Hepatocyte (in vitro differentiated cells): ENCODE results near the gene DTNBP1. TPM values are rescaled to one million over a fixed set of nuclear protein-coding genes. Genes with fewer than 3 reads are reported as not detected.

ENCODE experiments used
- DNase-seq: peaks from one replicate; pipeline ENCODE4 v3.0.0-alpha.2; 2016; ENCODE audit warnings: low spot score
- H2AFZ ChIP-seq: fragments of 200-600 bp; sonication (generic); 2 replicates; pipeline ENCODE4 v1.6.0; 2016; ENCODE audit warnings: antibody characterized with exemption, mild to moderate bottlenecking
- H3K27ac ChIP-seq: fragments of 200-600 bp; sonication (generic); 2 replicates; pipeline ENCODE4 v1.5.1; 2016; ENCODE audit warnings: mild to moderate bottlenecking
- H3K27me3 ChIP-seq: fragments of 200-600 bp; sonication (generic); 2 replicates; pipeline ENCODE4 v1.6.1; 2016
- H3K36me3 ChIP-seq: fragments of 200-600 bp; sonication (generic); replicated peaks from 2 replicates; pipeline ENCODE4 v1.5.1; 2016; ENCODE audit warnings: low read depth; ENCODE audit not compliant: insufficient read depth
- H3K4me1 ChIP-seq: fragments of 200-600 bp; sonication (generic); 2 replicates; pipeline ENCODE4 v1.5.1; 2016; ENCODE audit warnings: mild to moderate bottlenecking, moderate library complexity; ENCODE audit not compliant: insufficient read depth
- H3K4me2 ChIP-seq: fragments of 200-600 bp; sonication (generic); 2 replicates; pipeline ENCODE4 v1.6.0; 2016
- H3K4me3 ChIP-seq: fragments of 200-600 bp; sonication (generic); 2 replicates; pipeline ENCODE4 v1.5.1; 2016; ENCODE audit warnings: mild to moderate bottlenecking
- H3K79me2 ChIP-seq: fragments of 200-600 bp; sonication (generic); 2 replicates; pipeline ENCODE4 v1.6.0; 2017; ENCODE audit warnings: mild to moderate bottlenecking
- H3K9me2 ChIP-seq: fragments of 200-600 bp; sonication (generic); replicated peaks from 2 replicates; pipeline ENCODE4 v1.6.0; 2017; ENCODE audit warnings: mild to moderate bottlenecking; ENCODE audit not compliant: insufficient read depth
- H3K9me3 ChIP-seq: fragments of 200-600 bp; sonication (generic); 2 replicates; pipeline ENCODE4 v1.5.1; 2016; ENCODE audit warnings: low read depth, mild to moderate bottlenecking
- H4K20me1 ChIP-seq: fragments of 200-600 bp; sonication (generic); 2 replicates; pipeline ENCODE4 v1.6.0; 2016; ENCODE audit warnings: mild to moderate bottlenecking; ENCODE audit not compliant: insufficient read depth, poor library complexity, severe bottlenecking
- EZH2 ChIP-seq: fragments of 200-600 bp; sonication (generic); IDR thresholded peaks from 2 replicates; pipeline ENCODE4 v1.6.1; 2016; ENCODE audit warnings: antibody characterized with exemption, mild to moderate bottlenecking, borderline replicate concordance
- EZH2phosphoT487 ChIP-seq: fragments of 200-600 bp; sonication (generic); IDR thresholded peaks from one replicate; pipeline ENCODE4 v1.6.1; 2018; ENCODE audit warnings: antibody characterized with exemption, mild to moderate bottlenecking, low read depth, moderate library complexity; ENCODE audit not compliant: unreplicated experiment, severe bottlenecking
- WGBS: methylation state at CpG from one replicate; pipeline ENCODE4 v1.1.6; 2016; ENCODE audit warnings: low lambda C conversion rate; ENCODE audit errors: missing lambda C conversion rate; 5-methylcytosine and 5-hydroxymethylcytosine counted together
- polyA plus RNA-seq: library from polyadenylated mRNA; unstranded; fragments of >200 nt; fragmentation: Nextera tagmentation; extraction: Ambion mirVana; gene quantifications from 2 replicates; pipeline ENCODE4 v1.2.1, GENCODE V29; 2016
- total RNA-seq: library from RNA; depleted of rRNA; stranded (reverse); fragments of >200 nt; gene quantifications from 2 replicates; pipeline ENCODE4 v1.2.3, GENCODE V29; 2014
- TF ChIP-seq, protein P1 (sequence below): fragments of 200-600 bp; sonication (generic); IDR thresholded peaks from 2 replicates; pipeline ENCODE4 v1.5.1; 2016; ENCODE audit warnings: antibody characterized with exemption, mild to moderate bottlenecking; ENCODE audit not compliant: poor library complexity

Gene DTNBP1
- total and polyA plus RNA-seq, 2 experiments from 2014 or later, result 3.4 to 25.6 TPM

DNA sequence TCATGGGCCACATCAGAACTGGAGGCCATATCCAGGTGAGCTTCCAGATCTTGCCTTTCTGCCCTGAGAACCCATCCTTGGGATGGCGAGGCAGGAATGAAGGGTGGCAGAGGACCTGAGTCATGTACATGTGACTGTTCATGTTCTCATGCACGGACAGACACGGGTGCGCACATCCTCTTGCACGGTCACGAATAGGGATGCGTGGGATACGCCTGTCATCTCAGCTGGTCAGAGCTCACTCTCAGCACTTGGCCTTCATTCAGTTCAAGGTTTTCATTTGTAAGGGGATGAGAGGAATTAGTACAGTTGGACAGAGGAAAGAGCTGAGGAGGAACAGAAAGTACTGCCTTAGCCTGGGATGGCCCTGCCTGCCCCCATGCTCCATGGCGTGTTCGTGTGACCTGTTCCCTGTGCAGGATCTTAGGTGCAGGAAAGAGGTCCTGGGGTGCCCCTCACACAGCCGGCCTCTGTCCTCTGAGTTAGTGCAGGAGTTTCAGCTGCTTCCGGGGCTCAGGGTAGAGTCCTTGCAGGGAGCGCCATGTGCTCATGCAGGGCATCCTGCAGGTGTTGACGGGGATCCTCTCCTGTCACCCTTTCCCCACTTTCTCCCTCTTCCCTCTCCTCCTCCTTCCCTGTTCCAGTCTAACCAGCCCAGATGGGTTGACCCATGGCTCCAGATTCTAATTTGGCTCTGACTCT is 173.4 kb downstream of the DTNBP1 start:
- Histone ChIP-seq H3K4me2 (no peak overlapping the region), H3K79me2 (peaks cover 4% of the 10 kb centered on the region), H3K4me1 (no peaks in the 10 kb centered on the region), H2AFZ (no peak overlapping the region), H3K27ac (no peak overlapping the region), H3K4me3 (no peak overlapping the region), H3K36me3 (no peaks in the 10 kb centered on the region), H4K20me1 (peaks cover 4% of the 10 kb centered on the region), H3K9me2 (no peaks in the 10 kb centered on the region), H3K27me3 (no peaks in the 10 kb centered on the region), H3K9me3 (no peaks in the 10 kb centered on the region)
- WGBS, result 85% methylated on average over 14 of the region's 14 CpGs
- TF ChIP-seq EZH2phosphoT487 (no peak), EZH2 (no peak)
- TF ChIP-seq, protein P1, sequence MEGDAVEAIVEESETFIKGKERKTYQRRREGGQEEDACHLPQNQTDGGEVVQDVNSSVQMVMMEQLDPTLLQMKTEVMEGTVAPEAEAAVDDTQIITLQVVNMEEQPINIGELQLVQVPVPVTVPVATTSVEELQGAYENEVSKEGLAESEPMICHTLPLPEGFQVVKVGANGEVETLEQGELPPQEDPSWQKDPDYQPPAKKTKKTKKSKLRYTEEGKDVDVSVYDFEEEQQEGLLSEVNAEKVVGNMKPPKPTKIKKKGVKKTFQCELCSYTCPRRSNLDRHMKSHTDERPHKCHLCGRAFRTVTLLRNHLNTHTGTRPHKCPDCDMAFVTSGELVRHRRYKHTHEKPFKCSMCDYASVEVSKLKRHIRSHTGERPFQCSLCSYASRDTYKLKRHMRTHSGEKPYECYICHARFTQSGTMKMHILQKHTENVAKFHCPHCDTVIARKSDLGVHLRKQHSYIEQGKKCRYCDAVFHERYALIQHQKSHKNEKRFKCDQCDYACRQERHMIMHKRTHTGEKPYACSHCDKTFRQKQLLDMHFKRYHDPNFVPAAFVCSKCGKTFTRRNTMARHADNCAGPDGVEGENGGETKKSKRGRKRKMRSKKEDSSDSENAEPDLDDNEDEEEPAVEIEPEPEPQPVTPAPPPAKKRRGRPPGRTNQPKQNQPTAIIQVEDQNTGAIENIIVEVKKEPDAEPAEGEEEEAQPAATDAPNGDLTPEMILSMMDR, result no peak
- no peak for DNase-seq

DNA sequence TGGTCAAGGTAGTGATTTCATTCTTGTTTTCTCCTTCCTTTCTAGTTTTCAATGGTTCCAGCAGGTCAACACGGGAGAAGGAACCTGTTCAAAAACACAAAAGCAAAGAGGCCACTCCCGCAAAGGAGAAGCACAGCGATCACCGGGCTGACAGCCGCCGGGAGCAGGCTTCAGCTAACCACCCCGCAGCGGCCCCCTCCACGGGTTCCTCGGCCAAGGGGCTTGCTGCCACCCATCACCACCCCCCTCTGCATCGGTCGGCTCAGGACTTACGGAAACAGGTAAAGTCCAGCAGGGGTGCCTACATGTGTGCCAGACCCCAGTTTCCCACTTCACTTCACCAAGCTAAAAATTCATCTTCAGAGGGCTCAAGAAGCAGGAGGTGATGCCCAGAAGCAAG is 175.6 kb downstream of the DTNBP1 start:
- no peaks in the 10 kb centered on the region for H3K27me3 ChIP-seq
- H4K20me1 ChIP-seq, result peaks cover 7% of the 10 kb centered on the region
- H3K79me2 ChIP-seq, result peaks cover 21% of the 10 kb centered on the region
- no peak overlapping the region for H3K4me3 ChIP-seq
- no peak overlapping the region for H3K27ac ChIP-seq
- H3K4me2 ChIP-seq, result no peak overlapping the region
- 98% methylated on average over 12 of the region's 13 CpGs for WGBS
- TF ChIP-seq, protein P1, result no peak
- TF ChIP-seq EZH2phosphoT487, result no peak
- TF ChIP-seq EZH2, result no peak
- H2AFZ ChIP-seq, result no peak overlapping the region
- no peaks in the 10 kb centered on the region for H3K4me1 ChIP-seq
- no peaks in the 10 kb centered on the region for H3K36me3 ChIP-seq
- DNase-seq, result no peak
- no peaks in the 10 kb centered on the region for H3K9me2 ChIP-seq
- no peaks in the 10 kb centered on the region for H3K9me3 ChIP-seq

DNA sequence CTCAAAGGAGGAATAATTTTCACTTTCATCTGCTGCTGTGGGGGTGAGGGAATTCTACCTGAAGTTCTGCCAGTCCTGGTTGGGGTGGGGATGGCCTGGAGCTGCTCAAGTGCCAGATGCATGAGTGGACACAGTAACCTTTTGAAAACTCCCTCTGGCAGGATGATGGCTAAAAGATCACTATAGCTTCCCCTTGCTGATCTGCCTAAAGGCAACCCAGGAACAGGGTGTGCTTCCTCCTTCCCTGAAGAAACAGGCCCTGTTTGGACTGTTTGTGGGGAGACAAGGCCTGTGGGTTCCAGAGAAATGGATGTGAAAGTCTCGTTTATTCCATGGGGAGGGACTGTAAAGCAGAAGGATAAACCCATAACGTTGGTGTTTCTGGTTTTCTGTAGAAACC is 176.9 kb downstream of the DTNBP1 start:
- H3K36me3 ChIP-seq, result no peaks in the 10 kb centered on the region
- H3K4me1 ChIP-seq, result no peaks in the 10 kb centered on the region
- H3K4me3 ChIP-seq, result no peak overlapping the region
- WGBS, result 78% methylated on average over 2 of the region's 2 CpGs
- H3K4me2 ChIP-seq, result no peak overlapping the region
- peaks cover 4% of the 10 kb centered on the region for H4K20me1 ChIP-seq
- H3K9me3 ChIP-seq, result no peaks in the 10 kb centered on the region
- TF ChIP-seq EZH2 (no peak), EZH2phosphoT487 (no peak)
- TF ChIP-seq, protein P1, result no peak
- no peak for DNase-seq
- no peaks in the 10 kb centered on the region for H3K27me3 ChIP-seq
- no peak overlapping the region for H2AFZ ChIP-seq
- no peak overlapping the region for H3K27ac ChIP-seq
- H3K9me2 ChIP-seq, result no peaks in the 10 kb centered on the region
- peaks cover 22% of the 10 kb centered on the region for H3K79me2 ChIP-seq
